GM12801 (cell line): ENCODE measurements around the gene ATXN7L3B.

ENCODE experiments used
- CTCF ChIP-seq: IDR thresholded peaks from one replicate; pipeline ENCODE4 v1.5.1; 2011; ENCODE audit warnings: control low read depth; ENCODE audit not compliant: insufficient read length; ENCODE audit errors: extremely low read depth

ATXN7L3B gene

DNA sequence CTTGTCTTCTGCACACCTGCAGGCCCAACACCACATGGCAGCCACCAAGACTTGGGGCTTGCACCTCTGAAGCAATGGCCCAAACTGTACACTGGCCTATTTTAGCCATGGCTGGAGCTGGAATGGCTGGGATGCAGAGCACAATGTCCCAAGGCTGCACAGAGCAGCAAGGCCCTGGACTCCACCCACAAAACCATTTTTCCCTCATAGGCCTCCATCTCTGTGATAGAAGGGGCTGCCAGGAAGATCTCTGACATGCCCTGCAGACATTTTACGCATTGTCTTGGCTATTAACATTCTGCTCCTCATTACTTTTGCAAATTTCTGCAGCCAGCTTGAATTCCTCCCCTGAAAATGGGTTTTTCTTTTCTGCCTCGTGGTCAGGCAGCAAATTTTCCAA lies 22.1 kb downstream of the ATXN7L3B start:
- TF ChIP-seq CTCF, result no peak

- no peak for TF ChIP-seq CTCF
Observed at GRCh38 chr12:74563927-74564326, 26.3 kb downstream of the ATXN7L3B start.

- no peak for TF ChIP-seq CTCF
Observed at GRCh38 chr12:74578486-74578885, 40.9 kb downstream of the ATXN7L3B start.

DNA sequence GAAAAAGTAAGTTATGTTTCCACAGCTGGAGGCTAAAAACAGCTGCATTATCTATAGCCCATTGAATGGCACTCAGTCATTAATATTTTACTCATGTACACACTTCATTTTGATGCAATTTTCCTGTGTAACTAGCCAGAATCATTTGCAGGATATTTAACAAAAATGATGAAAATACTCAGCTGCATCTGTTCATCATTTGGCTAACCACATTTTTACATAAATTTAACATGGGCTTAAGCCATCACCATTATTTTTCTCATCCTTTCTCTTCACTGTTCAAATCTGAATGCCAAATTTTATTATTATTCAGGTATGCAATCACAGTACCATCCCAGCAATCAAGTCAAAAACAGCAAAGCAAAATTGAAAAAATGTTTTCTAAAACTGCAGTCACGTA lies 41.8 kb downstream of the ATXN7L3B start:
- TF ChIP-seq CTCF, result no peak

DNA sequence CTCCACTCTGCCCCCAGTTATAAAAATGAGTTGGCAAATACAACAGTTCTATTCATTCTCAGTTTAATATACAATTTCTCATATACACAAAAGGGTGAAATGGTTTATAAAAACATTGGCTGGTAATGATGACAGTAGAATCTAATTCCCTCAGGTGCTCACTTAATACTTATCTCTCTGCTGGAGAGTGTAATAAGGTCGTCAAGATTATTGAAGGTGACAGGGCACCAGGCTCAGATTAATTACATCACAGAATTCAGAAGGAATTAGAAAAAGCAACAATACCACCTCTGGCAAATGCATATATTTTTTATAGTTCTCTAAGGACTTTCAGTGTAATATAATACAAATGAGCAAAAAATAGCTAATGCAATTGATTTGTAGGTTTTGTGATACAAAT lies 42.3 kb downstream of the ATXN7L3B start:
- TF ChIP-seq CTCF, result no peak

DNA sequence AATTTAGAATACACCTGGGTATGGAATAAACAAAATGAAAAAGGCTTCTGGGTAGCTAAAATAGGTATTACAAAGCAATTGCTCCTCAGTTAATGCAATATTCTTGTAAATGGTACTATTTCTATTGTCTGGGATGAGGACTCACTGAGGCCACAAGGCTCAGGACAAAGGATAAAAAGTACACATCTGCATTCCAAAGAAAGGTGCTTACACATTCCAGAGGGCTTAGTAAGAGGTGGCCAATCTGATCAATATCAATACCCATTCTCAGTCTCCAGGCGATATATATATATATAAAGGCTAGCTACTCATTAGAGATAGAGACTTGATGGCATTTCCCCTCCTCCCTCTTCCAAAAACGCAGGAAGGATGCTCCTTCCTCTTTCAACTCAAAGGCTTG lies 43.8 kb downstream of the ATXN7L3B start:
- no peak for TF ChIP-seq CTCF

DNA sequence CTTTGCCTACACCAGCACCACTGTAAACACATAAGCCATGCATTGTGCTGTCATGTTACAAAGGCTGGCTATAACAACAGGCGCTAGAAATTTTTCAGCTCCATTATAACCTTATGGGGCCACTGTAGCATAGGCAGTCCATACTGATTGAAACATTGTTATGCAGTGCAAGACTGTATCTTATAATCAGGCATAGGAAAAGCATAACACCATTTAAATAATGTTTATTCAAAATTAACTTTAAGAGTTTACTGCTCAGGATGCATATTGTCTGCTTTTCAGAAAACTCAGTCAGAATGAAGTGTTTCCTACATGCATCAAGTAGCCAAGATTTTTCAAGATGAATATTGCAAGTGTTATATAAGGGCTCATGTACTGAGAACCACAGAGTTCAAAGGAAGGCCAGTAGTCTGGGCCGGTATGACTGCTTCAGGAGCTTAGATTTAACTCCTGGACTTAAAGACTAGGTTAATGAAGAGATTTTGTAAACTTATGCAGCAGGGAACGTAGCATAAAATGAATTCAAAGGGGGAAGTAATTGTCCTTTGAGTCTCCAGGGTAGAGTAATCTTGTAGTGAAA lies 46.9 kb downstream of the ATXN7L3B start:
- no peak for TF ChIP-seq CTCF
